ENCODE results near the gene C1orf35. TPM values are rescaled to one million over a fixed set of nuclear protein-coding genes. Genes with fewer than 3 reads are reported as not detected.

Gene C1orf35
- total RNA-seq, 1 donor from 2014 or later = 16.5 TPM

- peaks cover 33% of the 10 kb centered on the region for H3K27me3 ChIP-seq (ENCODE audit: control insufficient read depth, insufficient read depth, low read length)
- no peaks in the 10 kb centered on the region for H3K36me3 ChIP-seq (ENCODE audit: control insufficient read depth, insufficient read depth, low read length)
- no peak for TF ChIP-seq CTCF (IDR thresholded peaks at IDR 0.05; ENCODE audit: insufficient read depth, low read length, poor library complexity, severe bottlenecking)
Measured at GRCh38 chr1:228070173-228070572, 33.0 kb downstream of the C1orf35 start.

GRCh38 chr1:228068359-228068758, 34.8 kb downstream of the C1orf35 start:
- Histone ChIP-seq H3K4me3 (ENCODE audit: low read depth, low read length) (no peak overlapping the region), H3K36me3 (ENCODE audit: control insufficient read depth, insufficient read depth, low read length) (no peaks in the 10 kb centered on the region), H3K27me3 (ENCODE audit: control insufficient read depth, insufficient read depth, low read length) (peaks cover 28% of the 10 kb centered on the region)
- TF ChIP-seq CTCF (IDR thresholded peaks at IDR 0.05; ENCODE audit: insufficient read depth, low read length, poor library complexity, severe bottlenecking) = no peak
- no peak for DNase-seq (ENCODE audit: low read depth)

More at GRCh38 chr1:228070173-228070572, 33.0 kb downstream of the C1orf35 start:
- H3K4me3 ChIP-seq (ENCODE audit: low read depth, low read length) = no peak overlapping the region
- no peak for DNase-seq (ENCODE audit: low read depth)

- H3K4me3 ChIP-seq (ENCODE audit: low read depth, low read length) = no peak overlapping the region
Measured at GRCh38 chr1:228066891-228067654, 36.1 kb downstream of the C1orf35 start.

GRCh38 chr1:228066416-228066815, 36.7 kb downstream of the C1orf35 start:
- no peak for DNase-seq (ENCODE audit: low read depth)
- H3K4me3 ChIP-seq (ENCODE audit: low read depth, low read length) = no peak overlapping the region
- no peaks in the 10 kb centered on the region for H3K36me3 ChIP-seq (ENCODE audit: control insufficient read depth, insufficient read depth, low read length)
- peaks cover 19% of the 10 kb centered on the region for H3K27me3 ChIP-seq (ENCODE audit: control insufficient read depth, insufficient read depth, low read length)
- no peak for TF ChIP-seq CTCF (IDR thresholded peaks at IDR 0.05; ENCODE audit: insufficient read depth, low read length, poor library complexity, severe bottlenecking)

More at GRCh38 chr1:228066891-228067654, 36.1 kb downstream of the C1orf35 start:
- TF ChIP-seq CTCF (IDR thresholded peaks at IDR 0.05; ENCODE audit: insufficient read depth, low read length, poor library complexity, severe bottlenecking) = no peak
- Histone ChIP-seq H3K36me3 (ENCODE audit: control insufficient read depth, insufficient read depth, low read length) (no peaks in the 10 kb centered on the region), H3K27me3 (ENCODE audit: control insufficient read depth, insufficient read depth, low read length) (peaks cover 19% of the 10 kb centered on the region)
- no peak for DNase-seq (ENCODE audit: low read depth)

DNA sequence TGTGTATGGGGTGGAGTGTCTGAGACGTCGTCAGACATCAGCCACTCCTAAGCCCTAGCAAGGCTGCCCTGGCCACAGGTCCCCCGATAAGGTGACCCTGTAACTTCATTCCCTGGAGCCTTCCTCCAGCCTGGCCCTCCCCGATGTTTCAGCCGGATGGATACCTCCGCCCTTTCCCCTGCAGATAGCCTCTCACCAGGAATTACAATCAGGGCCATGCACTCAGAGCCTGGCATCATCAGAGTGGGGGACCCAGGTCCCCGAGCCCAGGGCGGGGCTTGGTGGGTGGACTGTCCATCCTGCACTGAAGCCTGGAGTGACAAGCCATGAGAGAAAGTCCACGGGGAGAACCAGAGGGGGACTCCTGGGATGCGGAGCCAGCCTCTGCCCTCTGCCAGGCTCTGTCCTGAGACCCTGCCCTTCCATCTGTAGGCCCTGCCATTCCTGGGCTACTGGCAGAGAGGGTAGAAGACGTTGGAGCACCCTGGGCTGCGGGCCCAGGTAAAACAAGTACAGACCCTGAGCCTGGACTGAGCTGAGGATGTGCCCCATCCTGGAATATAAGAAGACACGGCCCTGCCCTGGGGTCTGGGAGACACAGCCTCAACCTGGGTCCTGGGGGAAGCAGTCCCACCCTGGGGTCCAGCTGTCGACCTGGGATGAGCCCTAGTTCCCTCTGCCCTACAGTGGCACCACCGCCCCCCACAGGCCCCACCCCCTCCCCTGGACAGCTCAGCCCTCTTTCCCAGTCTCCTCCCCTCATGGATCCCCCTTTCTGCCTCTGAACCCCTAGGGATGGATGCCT, 37.4 kb downstream of the C1orf35 start:
- no peak for TF ChIP-seq CTCF (IDR thresholded peaks at IDR 0.05; ENCODE audit: insufficient read depth, low read length, poor library complexity, severe bottlenecking)
- peaks cover 19% of the 10 kb centered on the region for H3K27me3 ChIP-seq (ENCODE audit: control insufficient read depth, insufficient read depth, low read length)
- no peak for DNase-seq (ENCODE audit: low read depth)
- no peaks in the 10 kb centered on the region for H3K36me3 ChIP-seq (ENCODE audit: control insufficient read depth, insufficient read depth, low read length)
- H3K4me3 ChIP-seq (ENCODE audit: low read depth, low read length) = no peak overlapping the region
